ACHN (cell line): Measurements from ENCODE around the gene BRWD1.

Experiments
- DNase-seq: peaks from one replicate; pipeline ENCODE4 v3.0.0-alpha.2; 2015
- in situ Hi-C: cut with HindIII; loops from 2 replicates; pipeline ENCODE4 v1.10.0; 2017; ENCODE audit warnings: low sequenced_read_pairs, low pct_ligation_motif_present, low pct_unique_long_range_greater_than_20kb

The BRWD1 gene

DNA sequence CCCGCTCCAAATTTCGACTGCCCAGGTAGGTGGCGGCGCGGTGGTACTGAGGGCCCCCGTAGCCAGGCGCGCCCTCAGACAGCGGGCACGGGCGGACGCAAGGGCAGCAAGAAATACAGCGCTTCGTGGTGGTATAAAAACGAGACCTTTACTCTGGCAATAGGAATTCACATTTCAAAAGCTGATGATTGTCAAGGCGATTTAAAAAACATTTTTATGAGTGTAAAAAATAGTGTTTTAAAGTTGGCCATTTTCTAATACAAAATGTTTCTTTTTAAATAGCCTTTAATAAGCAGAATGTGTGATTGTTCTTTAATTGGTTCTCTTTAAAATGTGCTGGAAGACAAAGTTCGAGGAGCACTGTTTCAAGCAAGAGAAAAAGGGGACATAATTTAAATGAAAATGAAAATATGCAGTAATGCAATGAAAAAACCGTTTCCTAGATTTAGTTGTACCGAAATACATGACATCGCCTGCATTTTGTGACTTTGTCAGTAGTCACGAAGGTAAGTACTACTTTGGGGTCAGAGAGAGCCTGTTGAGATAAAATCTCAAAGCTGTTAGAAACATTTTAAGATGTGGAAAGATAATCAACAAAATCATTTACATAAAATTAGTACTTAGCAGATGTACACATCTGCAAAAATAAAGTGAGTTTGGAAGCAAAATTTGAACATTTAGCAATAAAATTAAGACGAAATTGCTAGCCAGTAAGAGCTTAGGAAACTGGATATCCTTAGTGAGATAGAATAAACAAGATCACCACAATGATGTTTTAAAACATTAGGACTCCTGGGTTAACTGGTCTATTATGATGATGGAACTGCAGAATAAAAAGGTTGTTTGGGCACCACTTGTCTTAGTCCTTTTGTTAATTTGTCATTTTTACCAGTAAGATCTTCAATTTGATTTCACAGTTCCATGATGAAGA lies 129.1 kb downstream of the BRWD1 start:
- in situ Hi-C loops = no loop called here
- no peak for DNase-seq

DNA sequence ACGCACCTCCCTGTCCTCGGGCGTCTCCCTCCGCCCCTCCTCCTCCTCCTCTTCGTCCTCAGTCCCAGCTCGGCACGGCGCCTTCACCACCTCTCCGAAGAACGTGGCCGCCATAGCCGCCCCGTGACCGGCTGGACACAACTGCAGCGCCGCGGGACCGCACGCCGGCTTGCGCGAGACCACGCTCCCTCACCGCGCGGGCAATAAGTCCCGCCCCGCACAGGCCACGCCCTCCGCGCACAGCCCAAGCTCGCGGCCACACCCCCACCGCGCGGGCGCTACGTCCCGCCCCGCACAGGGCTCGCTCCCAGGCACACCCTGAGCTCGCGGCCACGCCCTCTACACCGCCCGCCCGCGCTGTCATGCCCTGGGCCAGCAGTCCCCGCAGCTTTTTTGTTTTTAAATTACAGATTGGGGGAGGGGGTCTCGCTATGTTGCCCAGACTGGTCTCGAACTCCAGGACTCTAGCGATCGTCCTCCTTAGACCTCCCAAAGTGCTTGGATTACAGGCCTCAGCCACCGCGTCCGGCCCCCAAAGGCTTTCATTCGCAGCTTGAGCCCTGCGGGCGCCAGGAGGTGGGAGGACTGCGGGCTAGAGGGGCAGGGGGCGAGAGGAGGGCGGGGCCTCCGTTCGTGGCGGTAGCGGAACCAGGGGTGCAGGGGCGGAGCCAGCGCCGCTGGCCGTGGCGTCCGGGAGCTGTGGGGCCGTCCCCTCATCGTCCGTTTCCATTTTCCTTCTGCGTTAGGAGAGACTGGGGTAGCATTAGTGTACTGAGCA lies 130.0 kb downstream of the BRWD1 start, which contains the start of gene PSMG1:
Gene PSMG1 (minus strand): TSS at position 180 of the 778 bp plus-strand sequence. CDS start 66 bp downstream, at position 114.
- peak; percentile 92 for DNase-seq
- in situ Hi-C loops = no loop called here

DNA sequence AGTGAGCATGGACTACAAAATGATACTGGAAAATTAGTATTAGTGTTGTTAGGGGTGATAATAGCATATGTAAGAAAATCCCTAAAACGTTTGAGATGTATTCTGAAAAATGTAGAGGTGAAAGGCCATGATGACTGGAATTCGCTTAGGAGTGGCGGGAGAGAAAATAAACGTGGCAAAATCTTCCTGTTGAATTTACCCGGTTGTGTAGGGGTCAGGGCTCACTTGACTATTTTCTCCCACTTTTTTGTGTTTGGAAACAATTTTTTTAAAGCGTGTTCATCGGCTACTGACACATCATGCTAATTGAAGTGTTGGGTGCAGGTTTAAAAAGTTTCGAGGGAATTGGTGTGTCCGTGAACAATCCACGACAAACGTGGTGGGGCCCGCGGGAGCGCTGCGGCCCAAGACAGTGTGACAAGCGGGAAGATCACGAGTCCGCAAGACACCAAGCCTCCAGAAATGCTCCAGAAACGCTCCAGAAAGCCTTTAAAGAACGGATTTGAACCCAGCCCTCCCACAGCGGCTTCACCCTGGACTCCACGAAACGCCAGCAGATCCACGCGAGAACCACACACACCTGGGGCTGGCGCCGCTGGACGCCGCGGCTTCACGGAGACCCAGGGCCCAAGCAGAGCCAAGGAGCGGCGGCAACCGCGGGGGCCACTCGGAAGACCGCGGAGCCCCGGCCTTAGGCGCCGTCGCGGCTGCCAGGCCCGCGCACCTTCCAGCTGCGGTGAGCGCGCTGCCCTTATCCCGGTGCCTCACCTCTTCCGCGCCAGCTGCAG lies 130.8 kb downstream of the BRWD1 start:
- DNase-seq = peak; percentile 24
- in situ Hi-C loops = no loop called here

DNA sequence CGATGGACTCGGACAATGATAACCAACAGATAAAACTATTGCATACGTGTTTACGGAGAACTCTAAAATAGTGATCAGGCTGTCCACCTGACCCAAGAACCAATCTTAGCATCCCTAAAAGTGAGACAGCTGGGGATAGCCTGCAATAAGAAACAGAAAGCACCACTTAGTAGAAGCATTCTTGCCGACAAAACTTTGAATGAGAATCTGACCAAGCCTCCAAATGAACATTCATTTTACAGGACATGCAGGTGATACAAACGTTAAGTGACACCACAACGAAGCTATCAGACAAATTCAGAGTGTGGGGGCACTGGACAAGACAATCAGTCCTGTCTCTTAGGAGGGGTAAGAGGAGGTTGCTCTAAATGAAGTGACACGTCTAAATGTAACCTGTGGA lies 131.4 kb downstream of the BRWD1 start:
- in situ Hi-C loops = no loop called here
- DNase-seq = no peak

GRCh38 chr21:39181205-39181818 lies 132.1 kb downstream of the BRWD1 start:
- no peak for DNase-seq
- in situ Hi-C loops = no loop called here

- DNase-seq = peak; percentile 4
- in situ Hi-C loops = no loop called here
Measured at GRCh38 chr21:39180429-39181019, 132.9 kb downstream of the BRWD1 start.

GRCh38 chr21:39178421-39178820 lies 135.0 kb downstream of the BRWD1 start:
- in situ Hi-C loops = no loop called here
- DNase-seq = no peak

DNA sequence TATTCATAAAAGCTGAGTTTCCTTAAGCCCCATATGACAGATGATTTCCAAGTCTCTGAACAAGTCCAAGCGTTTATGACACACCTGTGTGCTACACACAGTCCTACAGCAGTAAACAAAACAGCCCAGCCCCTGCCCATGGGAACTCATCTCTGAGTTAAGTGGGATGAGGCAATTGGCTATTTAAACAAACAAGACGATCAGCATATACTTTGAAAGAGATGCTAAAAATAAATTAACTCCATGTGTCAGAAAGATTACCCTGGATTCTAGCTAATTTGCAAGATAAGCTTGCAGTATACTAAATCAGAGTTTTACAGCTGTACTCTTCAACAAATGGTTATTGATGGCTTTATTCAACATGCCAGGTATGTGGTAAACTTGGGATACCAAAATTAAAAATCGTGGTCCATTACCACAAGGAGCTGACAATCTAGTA lies 137.1 kb downstream of the BRWD1 start:
- no peak for DNase-seq
- in situ Hi-C loops = no loop called here

DNA sequence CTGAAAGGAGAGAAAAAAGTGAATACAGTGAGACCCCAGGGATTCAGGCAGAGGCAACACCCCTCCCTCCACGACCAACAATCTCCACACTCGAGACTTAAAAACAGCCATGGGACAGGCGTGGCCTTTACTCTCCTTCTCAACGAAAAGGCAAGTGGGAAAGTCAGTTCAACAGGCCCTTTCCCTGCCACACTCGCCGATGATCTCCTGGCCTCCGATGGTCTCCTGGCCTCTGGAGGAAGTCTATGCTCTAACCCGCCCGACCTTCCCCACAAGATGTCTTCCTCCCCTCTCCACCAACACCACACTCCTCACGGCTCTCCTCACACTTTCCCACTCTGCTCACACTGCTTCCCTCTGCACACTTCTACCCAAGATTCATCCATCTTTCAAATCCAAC lies 137.8 kb downstream of the BRWD1 start:
- in situ Hi-C loops = no loop called here
- DNase-seq = no peak

DNA sequence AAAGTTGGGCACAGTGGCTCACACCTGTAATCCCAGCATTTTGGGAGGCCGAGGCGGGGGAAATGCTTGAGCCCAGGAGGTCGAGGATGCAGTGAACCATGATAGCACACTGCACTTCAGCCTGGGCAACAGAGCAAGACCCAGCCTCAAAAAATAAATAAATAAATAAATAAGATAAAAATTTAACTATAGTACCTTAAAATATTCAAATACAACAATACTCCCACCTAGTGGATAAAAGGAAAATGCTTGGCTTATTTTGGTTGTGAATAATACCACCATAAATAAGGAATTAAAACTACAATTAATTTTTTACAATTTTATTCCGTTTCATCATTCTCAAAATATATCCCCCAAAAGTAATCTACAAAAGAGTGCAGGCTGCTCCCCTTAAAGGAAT lies 138.3 kb downstream of the BRWD1 start:
- in situ Hi-C loops = no loop called here
- no peak for DNase-seq

- DNase-seq = no peak
- in situ Hi-C loops = no loop called here
Measured at GRCh38 chr21:39173716-39174680, 139.4 kb downstream of the BRWD1 start.

GRCh38 chr21:39169906-39170305 lies 143.5 kb downstream of the BRWD1 start:
- in situ Hi-C loops = no loop called here

GRCh38 chr21:39168800-39169199 lies 144.6 kb downstream of the BRWD1 start:
- no peak for DNase-seq
- in situ Hi-C loops = no loop called here

More at GRCh38 chr21:39169906-39170305, 143.5 kb downstream of the BRWD1 start:
- no peak for DNase-seq

GRCh38 chr21:39164523-39164922 lies 148.9 kb downstream of the BRWD1 start:
- in situ Hi-C loops = no loop called here
- no peak for DNase-seq

GRCh38 chr21:39161064-39161463 lies 152.4 kb downstream of the BRWD1 start:
- no peak for DNase-seq
- in situ Hi-C loops = no loop called here

- in situ Hi-C loops = no loop called here
- DNase-seq = no peak
Measured at GRCh38 chr21:39159342-39160063, 153.9 kb downstream of the BRWD1 start.
